NCI-H226 (cell line): ENCODE results near the gene OR13J1.
"Not testable (repeated sequence)": the region's sequence is repeated elsewhere in the genome, so short reads cannot be mapped to it uniquely, and the experiment has no call there.

Source experiments
- DNase-seq: peaks from one replicate; pipeline ENCODE4 v3.0.0-alpha.2; 2015

OR13J1 gene

GRCh38 chr9:35904338-35904737 lies 34.1 kb upstream of the OR13J1 start:
- no peak for DNase-seq

GRCh38 chr9:35903049-35903448 lies 32.8 kb upstream of the OR13J1 start:
- no peak for DNase-seq

- no peak for DNase-seq
Measured at GRCh38 chr9:35899021-35899420, 28.8 kb upstream of the OR13J1 start.

- no peak for DNase-seq
Measured at GRCh38 chr9:35898337-35898736, 28.1 kb upstream of the OR13J1 start.

- DNase-seq, result not testable (repeated sequence)
Measured at GRCh38 chr9:35897376-35898099, 27.3 kb upstream of the OR13J1 start.

GRCh38 chr9:35896570-35896969 lies 26.4 kb upstream of the OR13J1 start:
- DNase-seq, result no peak

- DNase-seq, result no peak
Measured at GRCh38 chr9:35892051-35892450, 21.9 kb upstream of the OR13J1 start.

GRCh38 chr9:35891646-35892045 lies 21.4 kb upstream of the OR13J1 start:
- no peak for DNase-seq

- DNase-seq, result not testable (repeated sequence)
Measured at GRCh38 chr9:35884908-35885307, 14.7 kb upstream of the OR13J1 start.

GRCh38 chr9:35882996-35883395 lies 12.8 kb upstream of the OR13J1 start:
- DNase-seq, result no peak

- peak; percentile 13 for DNase-seq
Measured at GRCh38 chr9:35882263-35882848, 12.2 kb upstream of the OR13J1 start.

GRCh38 chr9:35872505-35872904 lies 2.3 kb upstream of the OR13J1 start:
- DNase-seq, result no peak

- DNase-seq, result no peak
Measured at GRCh38 chr9:35871545-35871944, 1.3 kb upstream of the OR13J1 start.

- DNase-seq, result no peak
Measured at GRCh38 chr9:35869621-35870216, 482 bp downstream of the OR13J1 start.

- no peak for DNase-seq
Measured at GRCh38 chr9:35868933-35869332, 1.3 kb downstream of the OR13J1 start.

GRCh38 chr9:35867538-35867937 lies 2.7 kb downstream of the OR13J1 start:
- DNase-seq, result no peak

GRCh38 chr9:35864695-35865255 lies 5.4 kb downstream of the OR13J1 start:
- DNase-seq, result no peak

GRCh38 chr9:35863583-35863982 lies 6.6 kb downstream of the OR13J1 start:
- no peak for DNase-seq

- DNase-seq, result no peak
Measured at GRCh38 chr9:35862328-35862727, 7.9 kb downstream of the OR13J1 start.

GRCh38 chr9:35861161-35861897 lies 8.9 kb downstream of the OR13J1 start:
- DNase-seq, result no peak

GRCh38 chr9:35859990-35860339 lies 10.2 kb downstream of the OR13J1 start:
- DNase-seq, result no peak

- no peak for DNase-seq
Measured at GRCh38 chr9:35859310-35859989, 10.8 kb downstream of the OR13J1 start.

GRCh38 chr9:35858458-35858857 lies 11.7 kb downstream of the OR13J1 start:
- DNase-seq, result no peak
